Breast epithelium (tissue), 4 donors: ENCODE measurements around the gene GADD45G. TPM values are rescaled to one million over a fixed set of nuclear protein-coding genes. Genes with fewer than 3 reads are reported as not detected.

Source experiments
- DNase-seq, 2 donors: peaks; one replicate each; pipeline ENCODE4 v3.0.0-alpha.2; 2019; ENCODE audit warnings: low spot score in 2 of 2
- H3K27ac ChIP-seq, 2 donors: fragments of 200-600 bp; sonication (generic) in 1 of 2; one replicate each; pipeline ENCODE4 v1.5.1; 2016 to 2019; ENCODE audit warnings: mild to moderate bottlenecking in 1 of 2
- H3K27me3 ChIP-seq, 2 donors: fragments of 200-600 bp; sonication (generic) in 1 of 2; one replicate each; pipeline versions ENCODE4 v1.5.1 to v1.6.0; 2017 to 2019; ENCODE audit warnings: control low read depth in 1 of 2, mild to moderate bottlenecking in 1 of 2
- H3K36me3 ChIP-seq: fragments of 200-600 bp; one replicate; pipeline ENCODE4 v1.5.1; 2019
- H3K4me1 ChIP-seq, 2 donors: fragments of 200-600 bp; sonication (generic); one replicate each; pipeline ENCODE4 v1.5.1; 2016 to 2019; ENCODE audit warnings: control low read depth in 1 of 2
- H3K4me3 ChIP-seq, 3 donors: fragments of 200-600 bp; sonication (generic); 1 replicate in 2 of 3; 2 replicates in 1 of 3; pipeline ENCODE4 v1.5.1; 2016 to 2019; ENCODE audit warnings: mild to moderate bottlenecking in 3 of 3, moderate library complexity in 2 of 3
- H3K9me3 ChIP-seq, 2 donors: fragments of 200-600 bp; sonication (generic) in 1 of 2; one replicate each; pipeline ENCODE4 v1.5.1; 2016 to 2019; ENCODE audit warnings: control low read depth in 1 of 2
- CTCF ChIP-seq, 3 donors: fragments of 450-650 bp; IDR thresholded peaks; one replicate each; pipeline ENCODE4 v1.5.1; 2016 to 2017; ENCODE audit warnings: antibody characterized with exemption in 3 of 3, mild to moderate bottlenecking in 3 of 3, moderate library complexity in 3 of 3
- POLR2A ChIP-seq: fragments of 450-650 bp; IDR thresholded peaks from one replicate; pipeline ENCODE4 v1.6.1; 2016; ENCODE audit warnings: antibody characterized with exemption, mild to moderate bottlenecking, moderate library complexity
- POLR2AphosphoS5 ChIP-seq, 3 donors: sonication (generic); formaldehyde crosslinking; IDR thresholded peaks; one replicate each; pipeline ENCODE4 v1.6.1; 2017; ENCODE audit warnings: antibody characterized with exemption in 3 of 3
- intact Hi-C: fragments of 100-400 bp; cut with DNase I; formaldehyde crosslinking; loops from one replicate; pipeline ENCODE4 v1.15.1; 2023; ENCODE audit warnings: low total_unique reads
- total RNA-seq, 3 donors: library from RNA; depleted of rRNA; stranded (reverse); fragments of >200 nt; gene quantifications; one replicate each; pipeline ENCODE4 v1.1.0, GENCODE V29; 2016

Gene GADD45G
- total RNA-seq, 3 donors from 2014 or later, result 13.0 to 24.3 (median 15.8) TPM

GRCh38 chr9:89588271-89588879 is 16.4 kb upstream of the GADD45G start:
- Histone ChIP-seq H3K4me3 (no peak overlapping the region), H3K27ac (no peak overlapping the region), H3K9me3 (peaks cover 0 to 12% of the 10 kb centered on the region in 2 donors), H3K36me3 (no peaks in the 10 kb centered on the region), H3K4me1 (no peaks in the 10 kb centered on the region), H3K27me3 (no peaks in the 10 kb centered on the region)
- TF ChIP-seq POLR2A (no peak), POLR2AphosphoS5 (IDR thresholded peaks at IDR 0.05) (no peak), CTCF (IDR thresholded peaks at IDR 0.05) (no peak)
- DNase-seq, result no peak
- intact Hi-C loops, result no loop called here

GRCh38 chr9:89590415-89590814 is 14.4 kb upstream of the GADD45G start:
- no peaks in the 10 kb centered on the region for H3K36me3 ChIP-seq
- H3K27ac ChIP-seq, result no peak overlapping the region
- H3K27me3 ChIP-seq, result no peaks in the 10 kb centered on the region
- no peak for DNase-seq
- TF ChIP-seq POLR2AphosphoS5 (IDR thresholded peaks at IDR 0.05) (no peak), POLR2A (no peak), CTCF (IDR thresholded peaks at IDR 0.05) (no peak)
- intact Hi-C loops, result no loop called here
- H3K4me1 ChIP-seq, result no peaks in the 10 kb centered on the region
- no peak overlapping the region for H3K4me3 ChIP-seq
- no peaks in the 10 kb centered on the region for H3K9me3 ChIP-seq

- Histone ChIP-seq H3K4me3 (no peak overlapping the region), H3K27me3 (no peaks in the 10 kb centered on the region), H3K27ac (no peak overlapping the region), H3K36me3 (no peaks in the 10 kb centered on the region), H3K4me1 (no peaks in the 10 kb centered on the region), H3K9me3 (no peaks in the 10 kb centered on the region)
- no peak for DNase-seq
- intact Hi-C loops, result no loop called here
- TF ChIP-seq POLR2A (no peak), POLR2AphosphoS5 (IDR thresholded peaks at IDR 0.05) (no peak), CTCF (IDR thresholded peaks at IDR 0.05) (no peak)
Observed at GRCh38 chr9:89591274-89592212, 13.3 kb upstream of the GADD45G start.

- H3K4me1 ChIP-seq, result no peaks in the 10 kb centered on the region
- no peak overlapping the region for H3K4me3 ChIP-seq
- H3K9me3 ChIP-seq, result no peaks in the 10 kb centered on the region
- intact Hi-C loops, result no loop called here
- DNase-seq, result no peak
- TF ChIP-seq POLR2A (no peak), POLR2AphosphoS5 (IDR thresholded peaks at IDR 0.05) (no peak), CTCF (IDR thresholded peaks at IDR 0.05) (no peak)
- no peaks in the 10 kb centered on the region for H3K27me3 ChIP-seq
- H3K27ac ChIP-seq, result no peak overlapping the region
- H3K36me3 ChIP-seq, result no peaks in the 10 kb centered on the region
Observed at GRCh38 chr9:89592213-89592815, 12.5 kb upstream of the GADD45G start.
